GDM1 (cell line): ENCODE data around the gene ATP8A2.

Source experiments
- DNase-seq: peaks from one replicate; lab custom pipeline; 2025; lab: John Stamatoyannopoulos, UW

ATP8A2 gene

GRCh38 chr13:25848812-25849745, 477.3 kb downstream of the ATP8A2 start:
- DNase-seq: no peak

DNA sequence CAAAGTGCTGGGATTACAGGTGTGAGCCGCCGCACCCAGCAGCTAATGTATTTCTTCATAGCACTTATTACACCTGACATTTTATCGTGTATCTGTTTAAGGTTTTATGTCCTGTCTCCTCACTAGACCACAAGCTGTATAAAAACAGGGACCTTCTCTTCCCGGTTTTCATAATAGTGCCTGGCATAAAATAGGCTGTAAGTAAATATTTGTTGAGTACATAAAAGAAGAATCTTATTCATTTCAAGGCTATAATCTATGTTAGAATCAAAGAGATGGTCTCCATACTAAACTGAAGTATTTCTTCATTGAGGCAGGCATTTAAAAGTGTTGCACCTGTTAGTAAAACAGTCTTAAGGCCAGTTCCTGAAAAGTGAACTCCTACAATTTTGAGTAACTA, 486.1 kb downstream of the ATP8A2 start:
- DNase-seq: no peak

GRCh38 chr13:25859528-25859927, 487.8 kb downstream of the ATP8A2 start:
- no peak for DNase-seq

GRCh38 chr13:25860265-25860664, 488.5 kb downstream of the ATP8A2 start:
- DNase-seq: no peak

DNA sequence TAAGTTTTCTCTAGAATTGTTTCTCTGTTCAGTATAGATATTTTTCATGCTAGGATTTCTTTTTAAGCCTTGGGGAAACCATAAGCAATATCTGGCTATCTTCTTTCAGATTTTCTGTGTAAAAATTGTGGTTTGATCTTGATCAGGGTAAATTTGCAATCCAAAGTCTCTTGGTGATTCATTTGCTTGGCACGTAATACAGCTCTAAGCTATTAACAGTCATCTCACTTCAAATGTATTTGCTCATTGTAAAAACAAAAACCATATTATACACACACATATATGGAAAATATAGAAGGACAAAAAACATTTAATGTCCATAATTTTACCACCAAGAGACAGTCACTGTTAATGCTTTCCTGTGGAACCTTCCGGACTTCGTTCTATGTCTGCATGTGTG, 489.1 kb downstream of the ATP8A2 start:
- no peak for DNase-seq

GRCh38 chr13:25862156-25862555, 490.4 kb downstream of the ATP8A2 start:
- DNase-seq: no peak

DNA sequence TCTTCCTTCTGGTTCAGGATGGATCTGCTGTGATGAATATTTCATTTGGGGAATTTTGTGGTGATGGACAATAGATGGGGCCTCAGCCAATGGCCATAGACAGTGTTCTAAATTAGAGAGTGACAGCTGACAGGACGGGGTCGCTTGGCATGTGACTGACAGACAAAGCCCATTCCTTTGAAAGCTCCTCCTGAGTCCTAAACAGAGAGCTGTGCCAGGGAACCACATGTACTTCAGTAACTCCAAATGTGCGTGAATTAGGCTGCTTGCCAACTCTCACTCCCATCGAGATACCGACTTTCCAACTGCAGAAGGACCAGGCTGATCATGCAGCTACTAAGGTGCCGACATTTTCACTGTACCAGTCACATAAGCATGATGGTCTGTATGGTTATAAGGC, 492.3 kb downstream of the ATP8A2 start:
- DNase-seq: no peak

- DNase-seq: no peak
Observed at GRCh38 chr13:25864936-25865335, 493.2 kb downstream of the ATP8A2 start.

DNA sequence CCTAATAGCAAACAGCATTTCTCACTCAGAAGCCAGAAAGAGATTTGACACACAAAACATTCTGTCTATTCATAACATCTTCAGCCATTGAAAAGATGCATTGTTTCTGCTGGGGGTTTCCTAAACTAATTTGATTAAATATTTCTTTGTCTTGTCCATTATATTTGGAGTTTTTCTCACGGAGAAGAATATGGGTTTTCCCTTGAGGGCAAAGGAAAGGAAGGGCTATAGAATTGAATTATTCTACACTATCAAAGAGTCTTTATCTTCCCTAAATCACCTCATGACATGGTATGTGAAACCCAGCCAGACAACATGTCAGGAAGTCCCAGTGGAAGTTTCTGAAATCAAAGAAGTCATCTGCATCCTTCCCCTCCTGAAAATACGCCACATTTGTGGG, 493.6 kb downstream of the ATP8A2 start:
- no peak for DNase-seq

- DNase-seq: no peak
Observed at GRCh38 chr13:25867038-25867437, 495.3 kb downstream of the ATP8A2 start.

DNA sequence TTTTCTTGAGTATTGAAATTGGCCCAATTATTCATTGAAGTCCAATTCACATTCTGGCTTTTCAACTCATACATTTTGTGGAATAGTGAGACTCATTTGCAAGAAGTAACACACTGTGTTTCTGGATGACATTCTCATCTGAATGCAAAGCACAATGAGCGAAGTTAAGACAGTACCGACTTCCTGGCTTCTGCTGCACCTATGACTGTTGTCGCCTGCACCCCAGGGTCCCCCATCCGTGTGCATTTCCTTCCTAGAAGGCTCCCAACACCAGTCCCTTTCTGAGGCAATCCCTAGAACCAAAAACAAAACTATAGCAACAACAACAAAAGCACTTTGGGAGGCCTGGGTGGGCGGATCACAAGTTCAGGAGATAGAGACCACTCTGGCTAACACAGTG, 496.7 kb downstream of the ATP8A2 start:
- DNase-seq: no peak

- DNase-seq: no peak
Observed at GRCh38 chr13:25869941-25870340, 498.2 kb downstream of the ATP8A2 start.

- DNase-seq: no peak
Observed at GRCh38 chr13:25871389-25872125, 499.8 kb downstream of the ATP8A2 start.

DNA sequence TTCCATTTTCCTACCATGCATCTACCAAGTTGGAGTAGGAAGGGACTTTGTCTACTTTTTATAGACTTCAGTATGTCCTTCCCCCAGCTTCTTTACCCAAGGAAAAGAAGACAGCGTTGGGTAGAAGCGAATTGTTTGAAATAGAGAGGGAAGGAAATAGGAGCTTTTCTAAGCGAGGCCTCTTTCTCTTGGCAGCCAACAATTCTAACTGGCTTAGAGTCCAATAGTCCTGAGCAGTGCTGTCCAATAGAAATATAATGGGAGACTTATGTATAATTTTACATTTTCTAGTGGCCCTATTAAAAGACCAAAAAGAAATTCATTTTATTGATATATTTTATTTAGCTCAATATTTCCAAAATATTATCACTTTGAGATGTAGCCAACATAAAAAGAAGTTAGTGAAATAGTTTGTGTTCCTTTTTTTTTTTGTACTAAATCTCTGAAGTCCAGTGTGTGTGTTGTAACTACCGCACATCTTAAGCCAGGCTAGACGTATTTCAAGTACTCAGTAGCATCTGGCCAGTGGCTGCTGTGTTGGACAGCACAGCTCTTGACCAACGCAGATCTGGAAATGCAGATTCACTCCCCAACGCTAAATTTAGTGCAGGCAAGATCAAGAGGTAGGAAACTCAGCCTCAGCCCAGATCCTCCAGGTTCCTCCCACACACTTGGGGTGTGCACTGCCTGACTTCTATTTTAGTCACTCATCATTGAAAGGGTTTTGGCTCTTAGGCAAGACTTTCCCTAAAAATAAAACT, 500.9 kb downstream of the ATP8A2 start:
- DNase-seq: no peak

DNA sequence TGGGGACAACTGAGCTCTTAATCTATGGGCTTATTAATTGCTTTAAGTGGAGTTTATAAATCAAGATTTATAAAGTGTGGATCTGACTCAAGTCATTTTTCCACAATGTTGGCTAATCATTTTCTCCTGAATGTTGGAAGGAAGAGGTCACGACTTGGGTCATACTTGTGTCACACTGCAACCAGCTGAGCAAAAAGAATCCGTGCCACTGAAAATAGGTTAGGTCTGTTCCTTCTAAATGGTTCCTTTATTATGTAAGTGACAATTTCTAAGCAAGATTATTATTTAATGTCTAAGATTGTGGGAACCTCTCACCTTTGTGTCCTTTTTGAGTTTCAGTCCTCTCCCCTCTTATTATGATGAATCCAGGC, 501.5 kb downstream of the ATP8A2 start:
- DNase-seq: no peak

- no peak for DNase-seq
Observed at GRCh38 chr13:25874064-25874737, 502.4 kb downstream of the ATP8A2 start.

GRCh38 chr13:25874907-25875306, 503.1 kb downstream of the ATP8A2 start:
- DNase-seq: no peak

DNA sequence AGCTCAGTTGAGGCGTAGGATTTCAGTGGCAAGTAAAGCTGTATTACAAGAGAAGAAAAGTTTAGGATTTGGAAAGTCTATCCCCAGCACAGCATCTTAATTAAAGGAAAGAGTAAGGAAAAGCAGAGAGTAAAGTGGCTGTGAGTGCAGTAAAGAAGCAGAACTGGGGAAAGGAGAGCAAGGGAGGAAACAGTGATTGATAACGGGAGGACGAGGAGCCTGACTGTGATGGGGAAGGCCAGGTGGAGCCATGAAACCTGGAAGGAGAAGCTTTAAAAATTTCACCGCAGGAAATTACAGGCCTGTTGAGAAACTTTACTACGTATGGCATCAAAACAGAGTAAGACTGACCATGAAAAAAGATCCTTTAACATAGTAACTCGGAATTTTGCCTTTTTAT, 504.5 kb downstream of the ATP8A2 start:
- DNase-seq: no peak

- DNase-seq: no peak
Observed at GRCh38 chr13:25879466-25879865, 507.7 kb downstream of the ATP8A2 start.

GRCh38 chr13:25881136-25881926, 509.6 kb downstream of the ATP8A2 start:
- no peak for DNase-seq

GRCh38 chr13:25881971-25882451, 510.2 kb downstream of the ATP8A2 start:
- DNase-seq: no peak
